G401.6 (cell line): ENCODE results near the gene NOX3.

Experiments used
- FAIRE-seq: peaks from 2 replicates; lab custom pipeline; 2012; peaks lifted over from hg19 to GRCh38; lab: Jason Lieb, UNC

NOX3 gene

GRCh38 chr6:155399062-155399744, 56.4 kb downstream of the NOX3 start:
- no peak for FAIRE-seq

GRCh38 chr6:155398701-155399061, 57.0 kb downstream of the NOX3 start:
- FAIRE-seq = no peak

GRCh38 chr6:155398221-155398620, 57.4 kb downstream of the NOX3 start:
- no peak for FAIRE-seq

- FAIRE-seq = no peak
Observed at GRCh38 chr6:155397172-155397705, 58.4 kb downstream of the NOX3 start.

- no peak for FAIRE-seq
Observed at GRCh38 chr6:155396605-155397004, 59.0 kb downstream of the NOX3 start.

- no peak for FAIRE-seq
Observed at GRCh38 chr6:155395339-155395738, 60.3 kb downstream of the NOX3 start.

- FAIRE-seq = no peak
Observed at GRCh38 chr6:155389130-155389529, 66.5 kb downstream of the NOX3 start.

GRCh38 chr6:155388591-155388990, 67.0 kb downstream of the NOX3 start:
- FAIRE-seq = no peak

- no peak for FAIRE-seq
Observed at GRCh38 chr6:155387481-155387880, 68.2 kb downstream of the NOX3 start.

- no peak for FAIRE-seq
Observed at GRCh38 chr6:155384321-155384952, 71.2 kb downstream of the NOX3 start.

- FAIRE-seq = no peak
Observed at GRCh38 chr6:155383913-155384312, 71.7 kb downstream of the NOX3 start.

GRCh38 chr6:155382338-155382685, 73.3 kb downstream of the NOX3 start:
- no peak for FAIRE-seq

GRCh38 chr6:155381673-155382337, 73.8 kb downstream of the NOX3 start:
- no peak for FAIRE-seq

- no peak for FAIRE-seq
Observed at GRCh38 chr6:155380666-155381332, 74.8 kb downstream of the NOX3 start.

GRCh38 chr6:155378724-155379123, 76.9 kb downstream of the NOX3 start:
- no peak for FAIRE-seq

GRCh38 chr6:155378276-155378675, 77.4 kb downstream of the NOX3 start:
- no peak for FAIRE-seq

- FAIRE-seq = no peak
Observed at GRCh38 chr6:155377061-155377460, 78.6 kb downstream of the NOX3 start.

- no peak for FAIRE-seq
Observed at GRCh38 chr6:155375801-155376200, 79.8 kb downstream of the NOX3 start.

GRCh38 chr6:155374681-155375080, 81.0 kb downstream of the NOX3 start:
- no peak for FAIRE-seq

- FAIRE-seq = no peak
Observed at GRCh38 chr6:155373276-155373675, 82.4 kb downstream of the NOX3 start.

- no peak for FAIRE-seq
Observed at GRCh38 chr6:155372256-155372655, 83.4 kb downstream of the NOX3 start.

GRCh38 chr6:155371230-155371629, 84.4 kb downstream of the NOX3 start:
- no peak for FAIRE-seq

GRCh38 chr6:155366325-155366724, 89.3 kb downstream of the NOX3 start:
- FAIRE-seq = no peak
